GM10266 (cell line): Measurements from ENCODE around the gene SATB2.

Source experiments
- DNase-seq: peaks from one replicate; pipeline ENCODE4 v3.0.0; 2012; ENCODE audit errors: extremely low spot score
- CTCF ChIP-seq: IDR thresholded peaks from 2 replicates; pipeline ENCODE4 v1.5.1; 2012; ENCODE audit warnings: mild to moderate bottlenecking, low read depth; ENCODE audit not compliant: control insufficient read depth, insufficient read depth; ENCODE audit errors: missing control alignments

Gene SATB2

GRCh38 chr2:199404841-199405240 lies 52.9 kb downstream of the SATB2 start:
- no peak for DNase-seq
- TF ChIP-seq CTCF, result no peak

GRCh38 chr2:199395311-199395710 lies 62.4 kb downstream of the SATB2 start:
- TF ChIP-seq CTCF, result no peak
- no peak for DNase-seq

- DNase-seq, result no peak
- no peak for TF ChIP-seq CTCF
Observed at GRCh38 chr2:199392363-199392762, 65.4 kb downstream of the SATB2 start.

- no peak for DNase-seq
- no peak for TF ChIP-seq CTCF
Observed at GRCh38 chr2:199388728-199389268, 68.9 kb downstream of the SATB2 start.

GRCh38 chr2:199384043-199384442 lies 73.7 kb downstream of the SATB2 start:
- no peak for TF ChIP-seq CTCF
- DNase-seq, result no peak

GRCh38 chr2:199383021-199383420 lies 74.7 kb downstream of the SATB2 start:
- DNase-seq, result no peak
- no peak for TF ChIP-seq CTCF

- no peak for DNase-seq
- no peak for TF ChIP-seq CTCF
Observed at GRCh38 chr2:199382091-199382490, 75.6 kb downstream of the SATB2 start.

GRCh38 chr2:199381531-199381930 lies 76.2 kb downstream of the SATB2 start:
- TF ChIP-seq CTCF, result no peak

More at GRCh38 chr2:199381531-199381930, 76.2 kb downstream of the SATB2 start:
- no peak for DNase-seq
